ENCODE measurements around the gene CTPS2.

DNA sequence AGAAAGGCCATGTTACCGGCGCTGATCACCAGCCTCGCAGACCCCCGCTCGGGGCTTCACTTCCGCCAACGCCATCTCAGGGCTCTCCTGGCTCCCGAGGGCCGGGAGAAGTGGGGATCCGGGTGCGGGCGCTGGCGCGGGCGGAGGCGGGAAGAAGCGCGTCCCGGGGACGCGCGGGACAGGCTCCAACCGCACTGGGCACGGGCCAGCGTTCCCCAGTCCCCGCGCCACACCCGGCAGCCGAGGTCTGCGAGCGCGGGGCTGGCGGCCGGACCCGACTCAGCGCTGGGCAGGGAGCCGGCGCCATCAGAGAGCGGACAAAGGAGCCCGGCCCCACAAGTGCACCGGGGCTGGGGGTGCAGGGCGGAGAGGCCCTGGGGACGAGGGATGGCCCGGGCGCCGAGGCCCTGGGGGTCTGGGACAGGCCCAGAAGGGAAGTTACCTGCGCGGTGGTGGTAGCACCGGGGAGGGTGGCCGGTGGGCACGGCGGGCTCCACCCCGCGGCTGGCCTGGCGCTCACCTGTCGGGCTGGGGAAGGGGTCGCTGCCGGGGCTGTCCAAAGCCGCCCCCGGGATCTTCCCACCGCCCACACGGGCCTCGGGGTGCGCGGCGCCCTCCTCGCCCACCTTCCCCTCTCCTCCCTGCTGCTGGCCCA lies 449 bp downstream of the CTPS2 start:
- TF ChIP-seq, protein P1, sequence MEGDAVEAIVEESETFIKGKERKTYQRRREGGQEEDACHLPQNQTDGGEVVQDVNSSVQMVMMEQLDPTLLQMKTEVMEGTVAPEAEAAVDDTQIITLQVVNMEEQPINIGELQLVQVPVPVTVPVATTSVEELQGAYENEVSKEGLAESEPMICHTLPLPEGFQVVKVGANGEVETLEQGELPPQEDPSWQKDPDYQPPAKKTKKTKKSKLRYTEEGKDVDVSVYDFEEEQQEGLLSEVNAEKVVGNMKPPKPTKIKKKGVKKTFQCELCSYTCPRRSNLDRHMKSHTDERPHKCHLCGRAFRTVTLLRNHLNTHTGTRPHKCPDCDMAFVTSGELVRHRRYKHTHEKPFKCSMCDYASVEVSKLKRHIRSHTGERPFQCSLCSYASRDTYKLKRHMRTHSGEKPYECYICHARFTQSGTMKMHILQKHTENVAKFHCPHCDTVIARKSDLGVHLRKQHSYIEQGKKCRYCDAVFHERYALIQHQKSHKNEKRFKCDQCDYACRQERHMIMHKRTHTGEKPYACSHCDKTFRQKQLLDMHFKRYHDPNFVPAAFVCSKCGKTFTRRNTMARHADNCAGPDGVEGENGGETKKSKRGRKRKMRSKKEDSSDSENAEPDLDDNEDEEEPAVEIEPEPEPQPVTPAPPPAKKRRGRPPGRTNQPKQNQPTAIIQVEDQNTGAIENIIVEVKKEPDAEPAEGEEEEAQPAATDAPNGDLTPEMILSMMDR (IDR thresholded peaks at IDR 0.05 in 2 of 3, conservative IDR thresholded peaks at IDR 0.05 in 1 of 3; ENCODE audit: borderline replicate concordance in 1 of 3, insufficient read depth in 1 of 3, low read depth in 2 of 3, low read length in 2 of 3), result no peak
- no peak for TF ChIP-seq EZH2 (IDR thresholded peaks at IDR 0.05)
- no peak for TF ChIP-seq JUND (IDR thresholded peaks at IDR 0.05)
- TF ChIP-seq, protein P2, sequence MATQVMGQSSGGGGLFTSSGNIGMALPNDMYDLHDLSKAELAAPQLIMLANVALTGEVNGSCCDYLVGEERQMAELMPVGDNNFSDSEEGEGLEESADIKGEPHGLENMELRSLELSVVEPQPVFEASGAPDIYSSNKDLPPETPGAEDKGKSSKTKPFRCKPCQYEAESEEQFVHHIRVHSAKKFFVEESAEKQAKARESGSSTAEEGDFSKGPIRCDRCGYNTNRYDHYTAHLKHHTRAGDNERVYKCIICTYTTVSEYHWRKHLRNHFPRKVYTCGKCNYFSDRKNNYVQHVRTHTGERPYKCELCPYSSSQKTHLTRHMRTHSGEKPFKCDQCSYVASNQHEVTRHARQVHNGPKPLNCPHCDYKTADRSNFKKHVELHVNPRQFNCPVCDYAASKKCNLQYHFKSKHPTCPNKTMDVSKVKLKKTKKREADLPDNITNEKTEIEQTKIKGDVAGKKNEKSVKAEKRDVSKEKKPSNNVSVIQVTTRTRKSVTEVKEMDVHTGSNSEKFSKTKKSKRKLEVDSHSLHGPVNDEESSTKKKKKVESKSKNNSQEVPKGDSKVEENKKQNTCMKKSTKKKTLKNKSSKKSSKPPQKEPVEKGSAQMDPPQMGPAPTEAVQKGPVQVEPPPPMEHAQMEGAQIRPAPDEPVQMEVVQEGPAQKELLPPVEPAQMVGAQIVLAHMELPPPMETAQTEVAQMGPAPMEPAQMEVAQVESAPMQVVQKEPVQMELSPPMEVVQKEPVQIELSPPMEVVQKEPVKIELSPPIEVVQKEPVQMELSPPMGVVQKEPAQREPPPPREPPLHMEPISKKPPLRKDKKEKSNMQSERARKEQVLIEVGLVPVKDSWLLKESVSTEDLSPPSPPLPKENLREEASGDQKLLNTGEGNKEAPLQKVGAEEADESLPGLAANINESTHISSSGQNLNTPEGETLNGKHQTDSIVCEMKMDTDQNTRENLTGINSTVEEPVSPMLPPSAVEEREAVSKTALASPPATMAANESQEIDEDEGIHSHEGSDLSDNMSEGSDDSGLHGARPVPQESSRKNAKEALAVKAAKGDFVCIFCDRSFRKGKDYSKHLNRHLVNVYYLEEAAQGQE (IDR thresholded peaks at IDR 0.05; ENCODE audit: low read depth), result no peak

All from HCT116 (cell line).